Spleen (tissue), 11 donors: Measurements from ENCODE around the gene ADD1. TPM values are rescaled to one million over a fixed set of nuclear protein-coding genes. Genes with fewer than 3 reads are reported as not detected.
A peak's percentile ranks its signal among the peaks of the same experiment; 100 is the strongest.

ENCODE experiments used
- DNase-seq: peaks from one replicate; pipeline ENCODE4 v3.0.0-alpha.2; 2020
- H3K27ac ChIP-seq, 8 donors: fragments of 200-600 bp; sonication (generic) in 7 of 8; 1 replicate in 4 of 8; 2 replicates in 4 of 8; pipeline versions ENCODE4 v1.5.0 to v1.8.0; 2016 to 2021; ENCODE audit warnings: inconsistent platforms in 4 of 8, mild to moderate bottlenecking in 4 of 8, moderate library complexity in 1 of 8
- H3K27me3 ChIP-seq, 7 donors: fragments of 200-600 bp; sonication (generic) in 6 of 7; replicated peaks in 1 of 7; 1 replicate in 4 of 7; 2 replicates in 3 of 7; pipeline versions ENCODE4 v1.5.0 to v1.8.0; 2016 to 2021; ENCODE audit warnings: inconsistent platforms in 3 of 7, mild to moderate bottlenecking in 1 of 7
- H3K36me3 ChIP-seq, 6 donors: fragments of 200-600 bp; sonication (generic) in 5 of 6; 1 replicate in 4 of 6; 2 replicates in 2 of 6; pipeline versions ENCODE4 v1.5.0 to v1.8.0; 2016 to 2021; ENCODE audit warnings: inconsistent platforms in 2 of 6
- H3K4me1 ChIP-seq, 6 donors: fragments of 200-600 bp; sonication (generic) in 5 of 6; 1 replicate in 3 of 6; 2 replicates in 3 of 6; pipeline versions ENCODE4 v1.5.0 to v1.8.0; 2016 to 2021; ENCODE audit warnings: inconsistent platforms in 3 of 6
- H3K4me3 ChIP-seq, 8 donors: fragments of 200-600 bp; sonication (generic) in 7 of 8; 1 replicate in 4 of 8; 2 replicates in 4 of 8; pipeline versions ENCODE4 v1.5.0 to v1.8.0; 2016 to 2021; ENCODE audit warnings: inconsistent platforms in 4 of 8, mild to moderate bottlenecking in 4 of 8, moderate library complexity in 2 of 8
- H3K9me3 ChIP-seq, 8 donors: fragments of 200-600 bp; sonication (generic) in 7 of 8; 1 replicate in 4 of 8; 2 replicates in 4 of 8; pipeline versions ENCODE4 v1.5.0 to v1.8.0; 2016 to 2021; ENCODE audit warnings: inconsistent platforms in 4 of 8
- CTCF ChIP-seq, 11 experiments: fragments of 200-600 bp in 7 of 11; fragments of 450-650 bp in 4 of 11; sonication (generic) in 4 of 11; IDR thresholded peaks in 8 of 11; conservative IDR thresholded peaks in 3 of 11; 1 replicate in 7 of 11; 2 replicates in 4 of 11; pipeline versions ENCODE4 v1.4.0 to v1.8.0; 2016 to 2021; ENCODE audit warnings: antibody characterized with exemption in 11 of 11, inconsistent platforms in 4 of 11, mild to moderate bottlenecking in 1 of 11
- POLR2A ChIP-seq, 3 donors: fragments of 450-650 bp; IDR thresholded peaks; one replicate each; pipeline ENCODE4 v1.5.1; 2017; ENCODE audit warnings: antibody characterized with exemption in 3 of 3, mild to moderate bottlenecking in 1 of 3
- POLR2AphosphoS5 ChIP-seq, 3 donors: sonication (generic); formaldehyde crosslinking; IDR thresholded peaks; one replicate each; pipeline ENCODE4 v1.5.1; 2017; ENCODE audit warnings: antibody characterized with exemption in 3 of 3
- WGBS, 5 donors: extraction: QIAGEN DNeasy Blood & Tissue Kit in 3 of 5; methylation state at CpG; one replicate each; pipeline versions ENCODE4 v1.1.5 to v1.1.7; 2013 to 2018; 5-methylcytosine and 5-hydroxymethylcytosine counted together
- intact Hi-C: fragments of 100-400 bp; cut with DNase I; formaldehyde crosslinking; loops from one replicate; pipeline ENCODE4 v1.15.0; 2023; ENCODE audit warnings: low total_unique reads
- polyA plus RNA-seq, 3 donors: library from polyadenylated mRNA; stranded (reverse); fragments of 200-250 nt; gene quantifications; one replicate each; pipeline ENCODE4 v1.2.1, GENCODE V29; 2013
- total RNA-seq, 7 donors: library from RNA; depleted of rRNA in 3 of 7; stranded (reverse); fragments of >200 nt in 3 of 7; fragmentation: NEBNext Ultra II Directional in 4 of 7; extraction: Animal tissue kit (Norgen Biotek cat#: 25700) in 4 of 7; gene quantifications; one replicate each; pipeline versions ENCODE4 v1.1.0 to v1.2.1, GENCODE V29; 2016 to 2021
- donor health status: healthy with polysubstance abuse.
- donor health status: DM: no; HTN: no; CAD: no; lungs with moderate emphysema.
- donor health status: DM: no; HTN: no; CAD: no.
- donor health status: Bipolar disorder and iron deficiency.
- donor health status: healthy.
- donor health status: DM: no; HTN: no; CAD: no.
- donor health status: DM: yes; HTN: yes; CAD: no.

ADD1 gene
- total and polyA plus RNA-seq, 10 donors: 175 to 348 (median 265) TPM

DNA sequence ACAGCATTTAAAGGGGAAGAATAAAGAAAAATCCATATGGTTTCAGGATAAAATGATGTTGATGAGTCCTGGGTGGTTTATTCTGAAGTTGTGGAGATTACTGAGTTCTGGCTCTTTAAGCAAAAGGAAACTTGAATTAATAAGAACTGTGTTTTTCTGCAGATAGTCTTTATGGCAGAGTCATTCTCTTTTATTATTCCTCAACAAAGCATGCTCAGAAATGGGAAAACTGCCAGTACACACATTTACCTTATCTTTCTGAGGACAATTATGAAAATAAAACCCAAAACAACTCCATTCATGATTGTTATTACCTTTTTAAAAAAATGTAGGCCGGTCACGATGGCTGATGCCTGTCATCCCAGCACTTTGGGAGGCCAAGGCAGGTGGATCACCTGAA is 58.5 kb downstream of the ADD1 start:
- Histone ChIP-seq H3K27me3 (no peaks in the 10 kb centered on the region), H3K4me1 (peaks cover 0 to 14% (median 4%) of the 10 kb centered on the region in 6 donors), H3K36me3 (peaks cover 11 to 100% (median 98%) of the 10 kb centered on the region in 6 donors), H3K27ac (peak overlapping the region in 1 of 8 donors; percentile 12), H3K9me3 (no peaks in the 10 kb centered on the region), H3K4me3 (no peak overlapping the region)
- no peak for DNase-seq
- WGBS, 5 donors: 95 to 97% (median 96%) methylated on average over 2 of the region's 2 CpGs
- TF ChIP-seq POLR2AphosphoS5 (IDR thresholded peaks at IDR 0.05) (no peak), CTCF (IDR thresholded peaks at IDR 0.05 in 8 of 11, conservative IDR thresholded peaks at IDR 0.05 in 3 of 11) (no peak), POLR2A (IDR thresholded peaks at IDR 0.05) (no peak)
- intact Hi-C loops: no loop called here

DNA sequence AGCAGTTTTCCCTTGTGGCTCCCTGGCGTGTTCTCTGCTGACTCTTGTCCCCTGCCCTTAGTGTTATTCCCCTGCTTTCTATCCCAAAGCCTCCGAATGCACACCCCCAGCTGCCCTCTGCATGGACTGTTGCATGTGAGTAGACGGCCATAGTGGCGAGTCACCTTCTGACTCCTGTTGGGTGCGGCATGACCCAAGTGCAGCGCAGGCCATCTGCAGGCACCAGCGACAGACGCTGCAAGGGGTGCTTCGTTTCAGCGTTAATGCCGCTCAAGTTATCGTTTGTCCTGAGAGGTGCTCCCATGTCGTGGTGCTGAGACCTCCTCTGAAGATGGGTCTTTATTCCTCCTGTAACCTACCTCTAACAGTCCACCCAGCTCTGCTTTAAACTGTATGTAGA is 61.9 kb downstream of the ADD1 start:
- intact Hi-C loops: no loop called here
- 94 to 96% (median 95%) methylated on average over 13 of the region's 13 CpGs for WGBS, 5 donors
- Histone ChIP-seq H3K36me3 (peaks cover 0 to 100% (median 97%) of the 10 kb centered on the region in 6 donors), H3K27me3 (no peaks in the 10 kb centered on the region), H3K9me3 (no peaks in the 10 kb centered on the region), H3K27ac (peak overlapping the region in 2 of 8 donors; percentile 28 to 52), H3K4me3 (no peak overlapping the region), H3K4me1 (peaks cover 0 to 29% (median 6%) of the 10 kb centered on the region in 6 donors)
- TF ChIP-seq POLR2AphosphoS5 (IDR thresholded peaks at IDR 0.05) (peak in 1 of 3 donors; percentile 61), POLR2A (IDR thresholded peaks at IDR 0.05) (no peak)
- DNase-seq: no peak

DNA sequence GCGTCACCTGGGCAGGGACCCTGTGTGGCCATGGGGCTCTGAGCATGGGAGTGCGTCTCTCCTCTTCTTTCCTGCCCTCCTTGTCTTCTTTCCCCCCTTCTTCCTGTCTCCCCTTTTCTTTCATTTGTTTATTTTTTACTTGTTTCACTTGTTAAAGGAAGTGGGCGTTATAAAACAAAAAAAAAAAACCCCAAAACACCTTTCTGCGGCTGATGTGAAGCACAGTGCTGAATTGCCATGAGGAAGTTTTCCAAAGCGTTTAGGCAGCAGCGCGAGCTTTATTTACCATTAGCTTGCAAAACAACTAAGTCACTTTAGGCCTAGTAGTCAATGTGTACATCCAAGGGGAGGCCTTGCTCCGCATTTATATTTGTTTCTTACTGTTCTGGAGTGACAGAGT is 62.6 kb downstream of the ADD1 start:
- TF ChIP-seq CTCF (IDR thresholded peaks at IDR 0.05 in 8 of 11, conservative IDR thresholded peaks at IDR 0.05 in 3 of 11): no peak
- no peak for TF ChIP-seq POLR2AphosphoS5 (IDR thresholded peaks at IDR 0.05)
- no peak for TF ChIP-seq POLR2A (IDR thresholded peaks at IDR 0.05)
- Histone ChIP-seq H3K4me1 (peaks cover 0 to 32% (median 6%) of the 10 kb centered on the region in 6 donors), H3K4me3 (no peak overlapping the region), H3K27me3 (no peaks in the 10 kb centered on the region), H3K27ac (peak overlapping the region in 3 of 8 donors; percentile 28 to 52 (median 35)), H3K36me3 (peaks cover 0 to 100% (median 98%) of the 10 kb centered on the region in 6 donors), H3K9me3 (no peaks in the 10 kb centered on the region)
- no peak for DNase-seq
- 65 to 73% (median 66%) methylated on average over 8 of the region's 8 CpGs for WGBS, 5 donors
- intact Hi-C loops: no loop called here

- H3K27me3 ChIP-seq: no peaks in the 10 kb centered on the region
- H3K9me3 ChIP-seq: no peaks in the 10 kb centered on the region
- 81 to 86% (median 85%) methylated on average over 4 of the region's 4 CpGs for WGBS, 5 donors
- no peak overlapping the region for H3K4me3 ChIP-seq
- H3K27ac ChIP-seq: peak overlapping the region in 1 of 8 donors; percentile 18
- TF ChIP-seq POLR2A (IDR thresholded peaks at IDR 0.05): no peak
- TF ChIP-seq POLR2AphosphoS5 (IDR thresholded peaks at IDR 0.05): no peak
- TF ChIP-seq CTCF (IDR thresholded peaks at IDR 0.05 in 8 of 11, conservative IDR thresholded peaks at IDR 0.05 in 3 of 11): no peak
- intact Hi-C loops: no loop called here
- H3K4me1 ChIP-seq: peaks cover 0 to 32% (median 6%) of the 10 kb centered on the region in 6 donors
- no peak for DNase-seq
- peaks cover 0 to 100% (median 97%) of the 10 kb centered on the region in 6 donors for H3K36me3 ChIP-seq
Measured at GRCh38 chr4:2907226-2907625, 63.6 kb downstream of the ADD1 start.
